GM18861 (cell line): ENCODE results near the gene TSC2.

Experiments
- ATAC-seq: cut with Tn5 transposase; IDR thresholded peaks from one replicate; pipeline ENCODE4 v1.9.1; 2021; ENCODE audit not compliant: unreplicated experiment

Gene TSC2

GRCh38 chr16:2066139-2066538 lies 18.4 kb downstream of the TSC2 start:
- ATAC-seq, result no peak

- no peak for ATAC-seq
These were observed 23.0 kb downstream of the TSC2 start for GRCh38 chr16:2070576-2071453.

- ATAC-seq, result no peak
These were observed 23.8 kb downstream of the TSC2 start for GRCh38 chr16:2071454-2072202.

- ATAC-seq, result no peak
These were observed 25.1 kb downstream of the TSC2 start for GRCh38 chr16:2072926-2073325.

GRCh38 chr16:2074071-2074470 lies 26.3 kb downstream of the TSC2 start:
- no peak for ATAC-seq

GRCh38 chr16:2075631-2076030 lies 27.8 kb downstream of the TSC2 start:
- no peak for ATAC-seq

- no peak for ATAC-seq
These were observed 28.5 kb downstream of the TSC2 start for GRCh38 chr16:2076072-2076865.

GRCh38 chr16:2077016-2077415 lies 29.2 kb downstream of the TSC2 start:
- ATAC-seq, result no peak

GRCh38 chr16:2077696-2078095 lies 29.9 kb downstream of the TSC2 start:
- no peak for ATAC-seq

GRCh38 chr16:2078096-2078495 lies 30.3 kb downstream of the TSC2 start:
- no peak for ATAC-seq

GRCh38 chr16:2078691-2079090 lies 30.9 kb downstream of the TSC2 start:
- no peak for ATAC-seq

GRCh38 chr16:2079311-2079800 lies 31.6 kb downstream of the TSC2 start:
- no peak for ATAC-seq

- no peak for ATAC-seq
These were observed 32.2 kb downstream of the TSC2 start for GRCh38 chr16:2079991-2080390.

GRCh38 chr16:2081201-2082084 lies 33.7 kb downstream of the TSC2 start:
- ATAC-seq, result no peak

GRCh38 chr16:2082171-2082982 lies 34.6 kb downstream of the TSC2 start:
- ATAC-seq, result no peak

- ATAC-seq, result no peak
These were observed 35.2 kb downstream of the TSC2 start for GRCh38 chr16:2082983-2083364.

GRCh38 chr16:2083409-2083808 lies 35.6 kb downstream of the TSC2 start:
- no peak for ATAC-seq

- no peak for ATAC-seq
These were observed 36.3 kb downstream of the TSC2 start for GRCh38 chr16:2083876-2084780.
